ENCODE measurements around the gene SH3D19. TPM values are rescaled to one million over a fixed set of nuclear protein-coding genes. Genes with fewer than 3 reads are reported as not detected.

Gene SH3D19
- total RNA-seq, 1 donor from 2014 or later: 110 TPM

- Histone ChIP-seq H3K4me3 (peak overlapping the region; percentile 73), H3K27me3 (no peaks in the 10 kb centered on the region), H3K27ac (peak overlapping the region; percentile 90 to 93), H3K36me3 (peaks cover 27 to 39% of the 10 kb centered on the region in 2 donors), H3K4me1 (peaks cover 6 to 18% of the 10 kb centered on the region in 2 donors), H3K9me3 (no peaks in the 10 kb centered on the region)
- no peak for TF ChIP-seq CTCF (IDR thresholded peaks at IDR 0.05)
- intact Hi-C loops (cut with DNase I): loop anchor here (1.0 to 5.0 kb wide), 6 partner anchors 83 to 1679 kb away; partner anchors contain the start of genes ARFIP1, FBXW7, GATB and LRBA
- DNase-seq (ENCODE audit: low spot score in 2 of 2): no peak
These were observed 225.4 kb downstream of the SH3D19 start for GRCh38 chr4:151099976-151100417.

GRCh38 chr4:151099229-151099975 lies 226.0 kb downstream of the SH3D19 start, which contains the start of gene RPS3A:
RPS3A (plus strand) TSS chr4:151099628; CDS start chr4:151099653, 25 bp downstream.
- peak; percentile 90 to 98 for DNase-seq (ENCODE audit: low spot score in 2 of 2)

GRCh38 chr4:151098979-151099228 lies 226.5 kb downstream of the SH3D19 start:
- no peak for DNase-seq (ENCODE audit: low spot score in 2 of 2)
- Histone ChIP-seq H3K4me3 (peak overlapping the region; percentile 73), H3K27ac (peak overlapping the region in 1 of 2 donors; percentile 90), H3K4me1 (peaks cover 6 to 18% of the 10 kb centered on the region in 2 donors), H3K36me3 (peaks cover 22 to 29% of the 10 kb centered on the region in 2 donors), H3K9me3 (no peaks in the 10 kb centered on the region), H3K27me3 (no peaks in the 10 kb centered on the region)
- intact Hi-C loops (cut with DNase I): loop anchor here (1.0 to 5.0 kb wide), 6 partner anchors 82 to 1680 kb away; partner anchors contain the start of genes ARFIP1, FBXW7, GATB and LRBA
- no peak for TF ChIP-seq CTCF (IDR thresholded peaks at IDR 0.05)

More at GRCh38 chr4:151099229-151099975, 226.0 kb downstream of the SH3D19 start, which contains the start of gene RPS3A:
- peak; percentile 82 to 87 (median 84) for TF ChIP-seq CTCF (IDR thresholded peaks at IDR 0.05)
- H3K4me3 ChIP-seq: peak within 1 kb of the TSS; percentile 73
- no peaks in the 10 kb centered on the region for H3K9me3 ChIP-seq
- intact Hi-C loops (cut with DNase I): loop anchor here (1.0 to 5.0 kb wide), 6 partner anchors 82 to 1680 kb away; partner anchors contain the start of genes ARFIP1, FBXW7, GATB and LRBA
- H3K27ac ChIP-seq: peak within 1 kb of the TSS; percentile 90 to 93
- H3K4me1 ChIP-seq: peaks cover 6 to 18% of the 10 kb centered on the region in 2 donors
- H3K27me3 ChIP-seq: no peaks in the 10 kb centered on the region
- H3K36me3 ChIP-seq: peaks cover 22 to 33% of the 10 kb centered on the region in 2 donors

DNA sequence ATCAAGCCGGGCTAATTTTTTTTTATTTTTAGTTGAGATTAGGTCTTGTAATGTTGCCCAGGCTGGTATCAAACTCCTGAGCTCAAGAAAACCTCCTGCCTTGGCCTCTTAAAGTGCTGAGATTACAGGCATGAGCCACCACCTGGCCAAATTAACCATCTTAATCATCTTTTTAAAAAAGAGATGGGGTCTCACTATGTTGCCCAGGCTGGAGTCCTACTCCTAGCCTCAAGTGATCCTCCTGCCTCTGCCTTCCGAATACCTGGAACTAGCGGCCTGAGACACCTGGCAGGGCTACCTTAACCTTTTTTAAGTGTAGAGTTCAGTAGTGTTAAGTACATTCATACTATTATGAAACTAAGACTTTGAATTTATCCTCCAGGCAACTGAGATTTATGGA lies 227.6 kb downstream of the SH3D19 start:
- Histone ChIP-seq H3K27me3 (no peaks in the 10 kb centered on the region), H3K27ac (no peak overlapping the region), H3K4me1 (peaks cover 6 to 18% of the 10 kb centered on the region in 2 donors), H3K9me3 (no peaks in the 10 kb centered on the region), H3K4me3 (no peak overlapping the region), H3K36me3 (peaks cover 13 to 17% of the 10 kb centered on the region in 2 donors)
- intact Hi-C loops (cut with DNase I): loop anchor here (2.0 to 5.0 kb wide), 5 partner anchors 80 to 1440 kb away; partner anchors contain the start of genes FBXW7, GATB and LRBA
- DNase-seq (ENCODE audit: low spot score in 2 of 2): no peak
- no peak for TF ChIP-seq CTCF (IDR thresholded peaks at IDR 0.05)

GRCh38 chr4:151095142-151095541 lies 230.3 kb downstream of the SH3D19 start:
- no peaks in the 10 kb centered on the region for H3K27me3 ChIP-seq
- TF ChIP-seq CTCF (IDR thresholded peaks at IDR 0.05): no peak
- no peaks in the 10 kb centered on the region for H3K36me3 ChIP-seq
- DNase-seq (ENCODE audit: low spot score in 2 of 2): no peak
- H3K4me3 ChIP-seq: no peak overlapping the region
- peaks cover 0 to 4% of the 10 kb centered on the region in 2 donors for H3K4me1 ChIP-seq
- no peak overlapping the region for H3K27ac ChIP-seq
- intact Hi-C loops (cut with DNase I): loop anchor here (5.0 kb wide), 4 partner anchors 78 to 1442 kb away; partner anchors contain the start of genes FBXW7 and LRBA
- no peaks in the 10 kb centered on the region for H3K9me3 ChIP-seq
